ENCODE results near the gene GNL3. TPM values are rescaled to one million over a fixed set of nuclear protein-coding genes. Genes with fewer than 3 reads are reported as not detected.
A peak's percentile ranks its signal among the peaks of the same experiment; 100 is the strongest.

GNL3 gene
- total RNA-seq, 4 donors from 2014 or later: 19.1 to 54.5 (median 37.4) TPM

- in situ Hi-C loops (cut with MboI; ENCODE audit: low pct_ligation_motif_present in 1 of 4, low pct_unique_long_range_greater_than_20kb in 1 of 4, low sequenced_read_pairs in 3 of 4) (no loop called here), intact Hi-C loops (cut with DNase I; ENCODE audit: low total_unique reads) (no loop called here)
- no peak for TF ChIP-seq POLR2A (IDR thresholded peaks at IDR 0.05)
- no peak for TF ChIP-seq EP300 (IDR thresholded peaks at IDR 0.05; ENCODE audit: low read depth)
- no peak for TF ChIP-seq POLR2AphosphoS5 (IDR thresholded peaks at IDR 0.05)
- no peak for TF ChIP-seq CTCF (IDR thresholded peaks at IDR 0.05)
- Histone ChIP-seq H3K27me3 (no peaks in the 10 kb centered on the region), H3K36me3 (peaks cover 0 to 49% (median 22%) of the 10 kb centered on the region in 4 donors), H3K4me3 (no peak overlapping the region), H3K9me3 (no peaks in the 10 kb centered on the region), H3K27ac (no peak overlapping the region), H3K4me1 (peaks cover 0 to 29% (median 8%) of the 10 kb centered on the region in 4 donors)
- DNase-seq: no peak
- WGBS, 2 donors (ENCODE audit: low coverage in 1 of 2): 95 to 96% methylated on average over 6 of the region's 6 CpGs
These were observed 7.3 kb upstream of the GNL3 start for GRCh38 chr3:52678265-52679198.

GRCh38 chr3:52679199-52679538 lies 6.7 kb upstream of the GNL3 start:
- Histone ChIP-seq H3K36me3 (peaks cover 0 to 43% (median 21%) of the 10 kb centered on the region in 4 donors), H3K4me3 (no peak overlapping the region), H3K27me3 (no peaks in the 10 kb centered on the region), H3K4me1 (peaks cover 0 to 36% (median 10%) of the 10 kb centered on the region in 4 donors), H3K27ac (no peak overlapping the region), H3K9me3 (no peaks in the 10 kb centered on the region)
- TF ChIP-seq CTCF (IDR thresholded peaks at IDR 0.05) (no peak), POLR2AphosphoS5 (IDR thresholded peaks at IDR 0.05) (no peak), EP300 (IDR thresholded peaks at IDR 0.05; ENCODE audit: low read depth) (no peak), POLR2A (IDR thresholded peaks at IDR 0.05) (no peak)
- in situ Hi-C loops (cut with MboI; ENCODE audit: low pct_ligation_motif_present in 1 of 4, low pct_unique_long_range_greater_than_20kb in 1 of 4, low sequenced_read_pairs in 3 of 4): no loop called here
- intact Hi-C loops (cut with DNase I; ENCODE audit: low total_unique reads): no loop called here
- WGBS, 2 donors (ENCODE audit: low coverage in 1 of 2): 87 to 95% methylated on average over 3 of the region's 3 CpGs
- DNase-seq: no peak

GRCh38 chr3:52679811-52680210 lies 6.0 kb upstream of the GNL3 start:
- Histone ChIP-seq H3K4me3 (no peak overlapping the region), H3K4me1 (peaks cover 0 to 42% (median 16%) of the 10 kb centered on the region in 4 donors), H3K27me3 (no peaks in the 10 kb centered on the region), H3K36me3 (peaks cover 0 to 43% (median 20%) of the 10 kb centered on the region in 4 donors), H3K9me3 (no peaks in the 10 kb centered on the region), H3K27ac (no peak overlapping the region)
- TF ChIP-seq CTCF (IDR thresholded peaks at IDR 0.05) (no peak), EP300 (IDR thresholded peaks at IDR 0.05; ENCODE audit: low read depth) (no peak), POLR2AphosphoS5 (IDR thresholded peaks at IDR 0.05) (no peak), POLR2A (IDR thresholded peaks at IDR 0.05) (no peak)
- DNase-seq: no peak
- 43 to 54% methylated on average over 1 of the region's 1 CpG for WGBS, 2 donors (ENCODE audit: low coverage in 1 of 2)
- intact Hi-C loops (cut with DNase I; ENCODE audit: low total_unique reads): no loop called here
- in situ Hi-C loops (cut with MboI; ENCODE audit: low pct_ligation_motif_present in 1 of 4, low pct_unique_long_range_greater_than_20kb in 1 of 4, low sequenced_read_pairs in 3 of 4): no loop called here

- H3K4me1 ChIP-seq: peaks cover under 1 to 48% (median 22%) of the 10 kb centered on the region in 4 donors
- H3K9me3 ChIP-seq: no peaks in the 10 kb centered on the region
- peaks cover 0 to 30% (median 14%) of the 10 kb centered on the region in 4 donors for H3K36me3 ChIP-seq
- no peak for TF ChIP-seq EP300 (IDR thresholded peaks at IDR 0.05; ENCODE audit: low read depth)
- TF ChIP-seq CTCF (IDR thresholded peaks at IDR 0.05): no peak
- no peak for TF ChIP-seq POLR2A (IDR thresholded peaks at IDR 0.05)
- no peak for TF ChIP-seq POLR2AphosphoS5 (IDR thresholded peaks at IDR 0.05)
- H3K4me3 ChIP-seq: no peak overlapping the region
- in situ Hi-C loops (cut with MboI; ENCODE audit: low pct_ligation_motif_present in 1 of 4, low pct_unique_long_range_greater_than_20kb in 1 of 4, low sequenced_read_pairs in 3 of 4) (no loop called here), intact Hi-C loops (cut with DNase I; ENCODE audit: low total_unique reads) (no loop called here)
- 68 to 69% methylated on average over 3 of the region's 3 CpGs for WGBS, 2 donors (ENCODE audit: low coverage in 1 of 2)
- peak overlapping the region in 3 of 4 donors; percentile 17 to 39 (median 24) for H3K27ac ChIP-seq
- H3K27me3 ChIP-seq: no peaks in the 10 kb centered on the region
- no peak for DNase-seq
These were observed 4.2 kb upstream of the GNL3 start for GRCh38 chr3:52681596-52681995.
